Lower leg skin (tissue), 3 donors: Measurements from ENCODE around the gene HOXB2.

Experiments used
- POLR2A ChIP-seq, 2 donors: fragments of 450-650 bp; IDR thresholded peaks; one replicate each; pipeline ENCODE4 v1.6.1; 2016 to 2017; ENCODE audit warnings: antibody characterized with exemption in 2 of 2, mild to moderate bottlenecking in 1 of 2, moderate library complexity in 1 of 2
- TF ChIP-seq, protein P1 (sequence below), 3 donors: fragments of 450-650 bp; IDR thresholded peaks; one replicate each; pipeline ENCODE4 v1.5.1; 2016; ENCODE audit warnings: antibody characterized with exemption in 3 of 3, mild to moderate bottlenecking in 3 of 3, moderate library complexity in 2 of 3

DNA sequence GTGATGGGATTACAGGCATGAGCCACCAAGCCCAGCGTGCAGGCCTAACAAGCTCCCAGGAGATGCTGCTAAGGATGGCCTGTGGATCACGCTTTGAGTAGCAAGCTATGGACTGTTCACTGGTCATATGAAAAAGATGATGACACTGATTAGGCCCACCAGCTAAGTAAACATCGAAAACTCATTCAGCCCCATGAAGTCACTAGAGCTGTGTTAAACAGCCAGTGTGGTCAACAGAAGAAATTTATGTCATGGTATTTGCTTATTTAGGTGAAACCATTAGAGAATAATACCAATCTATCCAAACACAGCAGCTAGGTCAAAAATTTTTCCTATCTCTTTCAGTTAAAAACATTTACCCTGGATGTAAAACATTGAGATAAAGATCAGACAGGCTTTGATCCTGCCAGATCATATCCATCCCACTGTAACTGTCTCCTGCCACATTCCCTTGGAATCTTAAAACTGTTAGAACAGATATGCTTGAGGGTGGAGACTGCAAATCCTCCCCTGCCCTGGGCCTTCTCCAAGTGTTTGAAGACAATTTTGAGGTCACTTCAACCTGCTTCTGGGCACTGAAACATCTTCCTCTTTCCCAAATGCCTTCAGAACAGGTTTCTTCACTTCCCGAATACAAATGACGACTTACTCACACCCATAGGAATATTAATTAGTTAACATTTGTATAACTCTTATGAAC lies 45.0 kb downstream of the HOXB2 start:
- TF ChIP-seq, protein P1, sequence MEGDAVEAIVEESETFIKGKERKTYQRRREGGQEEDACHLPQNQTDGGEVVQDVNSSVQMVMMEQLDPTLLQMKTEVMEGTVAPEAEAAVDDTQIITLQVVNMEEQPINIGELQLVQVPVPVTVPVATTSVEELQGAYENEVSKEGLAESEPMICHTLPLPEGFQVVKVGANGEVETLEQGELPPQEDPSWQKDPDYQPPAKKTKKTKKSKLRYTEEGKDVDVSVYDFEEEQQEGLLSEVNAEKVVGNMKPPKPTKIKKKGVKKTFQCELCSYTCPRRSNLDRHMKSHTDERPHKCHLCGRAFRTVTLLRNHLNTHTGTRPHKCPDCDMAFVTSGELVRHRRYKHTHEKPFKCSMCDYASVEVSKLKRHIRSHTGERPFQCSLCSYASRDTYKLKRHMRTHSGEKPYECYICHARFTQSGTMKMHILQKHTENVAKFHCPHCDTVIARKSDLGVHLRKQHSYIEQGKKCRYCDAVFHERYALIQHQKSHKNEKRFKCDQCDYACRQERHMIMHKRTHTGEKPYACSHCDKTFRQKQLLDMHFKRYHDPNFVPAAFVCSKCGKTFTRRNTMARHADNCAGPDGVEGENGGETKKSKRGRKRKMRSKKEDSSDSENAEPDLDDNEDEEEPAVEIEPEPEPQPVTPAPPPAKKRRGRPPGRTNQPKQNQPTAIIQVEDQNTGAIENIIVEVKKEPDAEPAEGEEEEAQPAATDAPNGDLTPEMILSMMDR (IDR thresholded peaks at IDR 0.05): no peak
- TF ChIP-seq POLR2A (IDR thresholded peaks at IDR 0.05): no peak
